GM12891 (cell line): ENCODE results near the gene FHIT.

ENCODE experiments used
- PAX5 ChIP-seq: IDR thresholded peaks from 2 replicates; pipeline ENCODE4 v1.6.1; 2011; ENCODE audit warnings: low read length, moderate library complexity, mild to moderate bottlenecking; ENCODE audit not compliant: insufficient read depth, severe bottlenecking
- POLR2A ChIP-seq: IDR thresholded peaks from 2 replicates; pipeline ENCODE4 v1.6.1; 2011; ENCODE audit warnings: low read depth, low read length, control low read depth
- POLR2AphosphoS5 ChIP-seq: IDR thresholded peaks from 2 replicates; pipeline ENCODE4 v1.6.1; 2011; ENCODE audit warnings: low read depth, low read length, control low read depth
- POU2F2 ChIP-seq: IDR thresholded peaks from 2 replicates; pipeline ENCODE4 v1.6.1; 2011; ENCODE audit warnings: low read depth, mild to moderate bottlenecking, control low read depth, low read length, moderate library complexity

GRCh38 chr3:59992578-59992977 is 1258.7 kb downstream of the FHIT start:
- TF ChIP-seq POLR2AphosphoS5 = no peak
- TF ChIP-seq PAX5 = no peak
- no peak for TF ChIP-seq POLR2A
- no peak for TF ChIP-seq POU2F2
